ENCODE measurements around the gene FARS2. TPM values are rescaled to one million over a fixed set of nuclear protein-coding genes. Genes with fewer than 3 reads are reported as not detected.
A peak's percentile ranks its signal among the peaks of the same experiment; 100 is the strongest.

The FARS2 gene
- total and polyA plus RNA-seq, 9 of the 15 experiments (the other 6 are each of a cell fraction or from before 2014, with no cell fraction given) = 16.5 to 62.2 (median 27.0) TPM

GRCh38 chr6:5294392-5295211 is 33.3 kb downstream of the FARS2 start (continued):
- TF ChIP-seq GTF3C2 (IDR thresholded peaks at IDR 0.05; ENCODE audit: borderline replicate concordance, extremely low read depth, insufficient read length) = no peak
- TF ChIP-seq ILK (tag; IDR thresholded peaks at IDR 0.05; ENCODE audit: borderline replicate concordance, low read depth) = no peak
- no peak for TF ChIP-seq NBN (IDR thresholded peaks at IDR 0.05; ENCODE audit: low read depth)
- TF ChIP-seq GTF2F1 (IDR thresholded peaks at IDR 0.05; ENCODE audit: low read depth, low read length) = no peak
- TF ChIP-seq HBP1 (CRISPR knock-in tag; IDR thresholded peaks at IDR 0.05) = 0 out of 2 replicates have a peak, but pooled peaks have one; percentile 51
- TF ChIP-seq MEF2D (tag; conservative IDR thresholded peaks at IDR 0.05; ENCODE audit: low read depth) = peak; percentile 40; the same call in 1 of the 2 replicates
- TF ChIP-seq, protein P1, sequence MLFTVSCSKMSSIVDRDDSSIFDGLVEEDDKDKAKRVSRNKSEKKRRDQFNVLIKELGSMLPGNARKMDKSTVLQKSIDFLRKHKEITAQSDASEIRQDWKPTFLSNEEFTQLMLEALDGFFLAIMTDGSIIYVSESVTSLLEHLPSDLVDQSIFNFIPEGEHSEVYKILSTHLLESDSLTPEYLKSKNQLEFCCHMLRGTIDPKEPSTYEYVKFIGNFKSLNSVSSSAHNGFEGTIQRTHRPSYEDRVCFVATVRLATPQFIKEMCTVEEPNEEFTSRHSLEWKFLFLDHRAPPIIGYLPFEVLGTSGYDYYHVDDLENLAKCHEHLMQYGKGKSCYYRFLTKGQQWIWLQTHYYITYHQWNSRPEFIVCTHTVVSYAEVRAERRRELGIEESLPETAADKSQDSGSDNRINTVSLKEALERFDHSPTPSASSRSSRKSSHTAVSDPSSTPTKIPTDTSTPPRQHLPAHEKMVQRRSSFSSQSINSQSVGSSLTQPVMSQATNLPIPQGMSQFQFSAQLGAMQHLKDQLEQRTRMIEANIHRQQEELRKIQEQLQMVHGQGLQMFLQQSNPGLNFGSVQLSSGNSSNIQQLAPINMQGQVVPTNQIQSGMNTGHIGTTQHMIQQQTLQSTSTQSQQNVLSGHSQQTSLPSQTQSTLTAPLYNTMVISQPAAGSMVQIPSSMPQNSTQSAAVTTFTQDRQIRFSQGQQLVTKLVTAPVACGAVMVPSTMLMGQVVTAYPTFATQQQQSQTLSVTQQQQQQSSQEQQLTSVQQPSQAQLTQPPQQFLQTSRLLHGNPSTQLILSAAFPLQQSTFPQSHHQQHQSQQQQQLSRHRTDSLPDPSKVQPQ (CRISPR knock-in tag; IDR thresholded peaks at IDR 0.05; ENCODE audit: borderline replicate concordance) = no peak
- TF ChIP-seq TOE1 (IDR thresholded peaks at IDR 0.05; ENCODE audit: borderline replicate concordance) = peak; percentile 46; the same call in 1 of the 2 replicates
- TF ChIP-seq TOE1 (CRISPR knock-in tag; IDR thresholded peaks at IDR 0.05; ENCODE audit: borderline replicate concordance, low read depth) = no peak
